Glomerular endothelial cell (primary cell): Measurements from ENCODE around the gene MYADML2. TPM values are rescaled to one million over a fixed set of nuclear protein-coding genes. Genes with fewer than 3 reads are reported as not detected.
"Not testable (repeated sequence)": the region's sequence is repeated elsewhere in the genome, so short reads cannot be mapped to it uniquely, and the experiment has no call there.

ENCODE experiments used
- DNase-seq: peaks from one replicate; pipeline ENCODE4 v3.0.0-alpha.2; 2011; ENCODE audit warnings: low read depth, low spot score; ENCODE audit errors: extremely low read depth
- total RNA-seq: library from RNA; depleted of rRNA; stranded (reverse); fragments of >200 nt; gene quantifications from 2 replicates; pipeline ENCODE4 v1.2.3, GENCODE V29; 2015

Gene MYADML2
- total RNA-seq, 1 donor from 2014 or later, result not detected

DNA sequence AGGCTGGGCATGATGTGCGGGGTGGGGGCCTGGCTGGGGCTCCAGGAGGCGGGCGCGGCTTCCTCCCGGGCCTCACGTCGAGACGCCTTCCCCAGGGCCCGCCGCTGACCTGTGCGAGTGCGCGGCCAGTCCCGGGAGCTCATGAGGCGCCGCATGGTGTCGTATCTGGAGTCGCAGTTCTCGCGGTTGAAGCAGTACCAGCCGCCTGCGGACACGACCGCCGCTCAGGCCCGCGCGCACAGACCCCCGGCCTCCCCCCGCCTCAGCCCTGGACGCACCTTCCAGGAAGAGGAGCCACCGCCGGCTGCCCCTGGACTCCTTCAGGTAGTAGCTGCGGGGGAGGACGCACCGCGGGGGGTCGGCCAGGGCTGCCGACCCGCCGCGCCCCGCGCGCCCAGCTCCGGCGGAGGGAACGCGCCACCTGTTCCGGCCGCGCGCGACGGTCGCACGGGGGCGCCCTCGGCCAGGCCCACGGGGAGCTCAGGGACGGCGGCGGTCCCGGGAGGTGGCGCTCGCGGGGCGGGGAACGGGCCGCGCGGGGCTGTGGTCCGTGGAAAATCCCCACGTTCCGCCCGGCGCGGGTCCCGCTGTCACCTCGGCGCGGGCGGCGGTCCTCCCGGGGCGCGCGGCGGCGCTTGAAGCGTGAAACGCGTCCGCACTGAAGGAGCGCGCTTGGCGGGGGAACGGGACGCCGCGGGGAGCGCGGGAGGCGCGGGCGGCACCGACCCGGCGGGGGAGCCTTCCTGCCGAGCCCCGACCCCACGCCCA lies 12.5 kb upstream of the MYADML2 start:
- no peak for DNase-seq

- DNase-seq, result no peak
Observed at GRCh38 chr17:81958633-81959342, 11.8 kb upstream of the MYADML2 start.

DNA sequence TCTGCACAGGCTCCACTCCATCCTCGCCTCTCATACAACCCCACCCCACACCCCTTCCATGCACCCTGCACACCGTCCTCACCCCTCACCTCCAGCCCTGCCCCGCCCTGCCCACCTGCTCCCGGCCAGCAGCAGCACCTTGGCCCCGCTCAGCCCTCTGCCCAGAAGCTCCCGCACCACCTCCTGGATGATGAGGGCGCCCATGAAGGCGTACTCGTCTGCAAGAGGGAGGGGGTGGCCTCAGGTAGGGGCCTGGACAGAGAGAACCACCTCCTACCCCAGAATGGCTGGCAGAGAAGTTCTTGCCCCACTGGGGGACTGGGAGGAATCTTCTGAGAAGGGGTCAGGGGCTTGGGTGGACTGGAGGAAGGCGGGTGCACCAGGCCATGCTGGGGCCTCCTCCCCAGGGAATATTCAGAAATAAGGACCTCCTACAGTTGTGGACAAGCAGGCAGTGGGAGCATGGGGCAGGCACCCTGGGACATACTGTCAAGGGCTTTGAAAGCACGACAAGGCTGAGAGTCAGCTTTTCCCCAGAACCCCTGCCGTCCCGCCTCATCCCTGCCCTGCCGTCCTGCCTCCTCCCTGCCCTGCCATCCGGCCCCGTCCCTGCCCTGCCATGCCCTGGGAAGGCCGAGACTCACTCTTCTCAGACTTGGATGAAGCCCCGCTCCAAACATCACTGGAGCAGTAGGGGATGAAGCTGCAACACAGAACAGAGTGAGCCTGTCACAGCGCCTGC lies 10.8 kb upstream of the MYADML2 start:
- no peak for DNase-seq

GRCh38 chr17:81956607-81957589 lies 9.9 kb upstream of the MYADML2 start:
- no peak for DNase-seq

DNA sequence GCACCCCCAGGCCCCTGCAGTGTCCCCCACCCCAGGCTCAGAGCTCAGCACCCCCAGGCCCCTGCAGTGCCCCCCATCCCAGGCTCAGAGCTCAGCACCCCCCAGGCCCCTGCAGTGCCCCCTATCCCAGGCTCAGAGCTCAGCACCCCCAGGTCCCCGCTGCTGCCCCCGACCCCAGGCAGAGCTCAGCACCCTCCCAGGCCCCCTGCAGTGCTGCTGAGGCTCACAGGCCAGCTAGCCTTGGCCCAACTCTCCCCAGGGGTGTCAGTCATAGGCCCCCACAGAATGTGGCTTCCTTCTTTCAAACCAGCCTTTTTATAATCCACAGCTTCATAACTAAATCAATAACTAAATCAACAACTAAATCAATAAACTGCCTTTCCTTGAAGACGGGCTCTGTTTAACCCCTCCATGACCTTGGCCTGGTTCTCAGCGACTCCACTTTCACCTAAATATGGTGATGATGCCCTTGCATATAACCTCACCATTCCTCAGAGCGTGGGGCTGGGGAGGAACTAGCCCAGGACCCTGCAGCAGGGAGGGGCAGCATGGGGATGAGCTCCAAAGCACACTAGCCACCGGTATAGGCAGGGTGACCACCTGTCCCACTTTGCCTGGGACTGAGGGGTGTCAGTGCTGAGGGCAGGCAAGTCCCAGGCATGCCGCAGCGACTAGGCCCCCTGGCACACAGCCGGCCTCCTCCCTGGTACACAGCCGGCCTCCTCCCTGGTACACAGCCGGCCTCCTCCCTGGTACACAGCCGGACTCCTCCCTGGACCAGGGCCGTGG lies 8.9 kb upstream of the MYADML2 start:
- no peak for DNase-seq

- no peak for DNase-seq
Observed at GRCh38 chr17:81955058-81955681, 8.1 kb upstream of the MYADML2 start.

DNA sequence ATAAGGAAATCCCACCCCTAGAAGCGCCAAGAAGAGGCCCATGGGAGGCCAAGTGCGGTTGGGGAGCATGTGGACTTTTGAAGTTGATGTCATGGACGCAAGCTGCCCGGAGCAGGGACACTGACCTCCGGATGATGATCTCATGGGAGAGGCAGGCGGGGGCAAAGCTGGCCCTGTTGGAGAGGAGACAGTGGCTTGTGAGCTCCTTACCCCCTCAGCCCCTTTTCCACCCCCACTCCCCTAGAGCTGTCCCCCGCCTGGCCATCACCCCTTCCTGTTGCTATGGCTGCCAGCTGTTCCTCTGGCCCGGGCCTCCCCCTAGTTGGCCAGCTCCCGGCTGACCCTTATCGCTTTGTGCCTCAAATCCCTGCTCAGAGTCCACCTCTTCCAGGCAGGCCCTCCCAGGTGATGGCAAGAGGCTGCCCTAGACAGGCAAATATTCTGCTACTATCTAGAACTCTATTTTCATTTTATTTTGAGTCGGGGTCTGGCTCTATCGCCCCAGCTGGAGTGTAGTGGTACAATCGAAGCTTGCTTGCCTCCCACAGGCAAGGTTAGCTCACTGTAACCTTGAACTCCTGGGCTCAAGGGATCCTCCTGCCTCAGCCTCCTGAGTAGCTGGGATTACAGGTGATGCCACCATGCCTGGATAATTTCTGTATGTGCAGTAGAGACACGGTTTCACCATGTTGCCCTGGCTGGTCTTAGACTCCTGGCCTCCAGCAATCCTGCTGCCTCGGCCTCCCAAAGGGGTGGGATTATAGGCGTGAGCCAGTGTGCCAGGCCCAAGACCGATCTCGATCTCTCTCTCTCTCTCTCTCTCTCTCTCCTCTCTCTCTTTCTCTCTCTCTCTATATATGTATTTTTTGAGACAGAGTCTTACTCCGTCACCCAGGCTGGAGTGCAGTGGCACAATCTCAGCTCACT lies 7.4 kb upstream of the MYADML2 start:
- no peak for DNase-seq

DNA sequence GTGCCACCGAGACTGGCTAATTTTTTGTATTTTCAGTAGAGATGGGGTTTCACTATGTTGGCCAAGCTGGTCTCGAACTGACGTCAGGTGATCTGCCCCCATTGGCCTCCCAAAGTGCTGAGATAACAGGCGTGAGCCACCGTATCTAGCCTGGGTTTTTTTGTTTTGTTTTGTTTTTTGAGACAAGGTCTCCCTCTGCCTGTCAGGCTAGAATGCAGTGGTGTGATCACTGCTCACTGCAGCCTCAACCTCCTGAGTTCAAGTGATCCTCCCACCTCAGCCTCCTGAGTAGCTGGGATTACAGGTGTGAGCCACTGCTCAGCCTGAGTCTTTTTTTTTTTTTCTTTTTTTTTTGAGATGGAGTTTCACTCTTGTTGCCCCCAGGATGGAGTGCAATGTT lies 6.4 kb upstream of the MYADML2 start:
- DNase-seq, result not testable (repeated sequence)

GRCh38 chr17:81952792-81953228 lies 5.8 kb upstream of the MYADML2 start:
- DNase-seq, result no peak

- DNase-seq, result no peak
Observed at GRCh38 chr17:81951785-81952684, 5.0 kb upstream of the MYADML2 start.

DNA sequence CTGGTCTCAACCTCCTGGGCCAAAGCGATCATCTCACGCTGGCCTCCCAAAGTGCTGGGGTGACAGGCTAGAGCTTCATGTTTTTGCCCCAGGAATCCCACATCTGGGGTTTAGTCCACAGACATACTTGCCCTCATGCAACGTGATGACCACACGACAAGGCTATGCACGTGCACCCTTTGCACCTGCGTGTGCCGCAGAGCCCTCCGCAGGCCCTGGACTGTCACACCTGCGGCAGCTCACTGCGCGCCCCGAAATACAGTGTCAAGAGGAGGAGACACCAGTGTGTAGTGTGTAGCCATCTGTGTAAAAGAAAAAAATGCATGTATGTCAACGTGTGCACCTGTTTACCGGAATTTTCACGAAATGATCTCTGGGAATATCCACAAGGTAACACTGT lies 3.5 kb upstream of the MYADML2 start:
- DNase-seq, result no peak

DNA sequence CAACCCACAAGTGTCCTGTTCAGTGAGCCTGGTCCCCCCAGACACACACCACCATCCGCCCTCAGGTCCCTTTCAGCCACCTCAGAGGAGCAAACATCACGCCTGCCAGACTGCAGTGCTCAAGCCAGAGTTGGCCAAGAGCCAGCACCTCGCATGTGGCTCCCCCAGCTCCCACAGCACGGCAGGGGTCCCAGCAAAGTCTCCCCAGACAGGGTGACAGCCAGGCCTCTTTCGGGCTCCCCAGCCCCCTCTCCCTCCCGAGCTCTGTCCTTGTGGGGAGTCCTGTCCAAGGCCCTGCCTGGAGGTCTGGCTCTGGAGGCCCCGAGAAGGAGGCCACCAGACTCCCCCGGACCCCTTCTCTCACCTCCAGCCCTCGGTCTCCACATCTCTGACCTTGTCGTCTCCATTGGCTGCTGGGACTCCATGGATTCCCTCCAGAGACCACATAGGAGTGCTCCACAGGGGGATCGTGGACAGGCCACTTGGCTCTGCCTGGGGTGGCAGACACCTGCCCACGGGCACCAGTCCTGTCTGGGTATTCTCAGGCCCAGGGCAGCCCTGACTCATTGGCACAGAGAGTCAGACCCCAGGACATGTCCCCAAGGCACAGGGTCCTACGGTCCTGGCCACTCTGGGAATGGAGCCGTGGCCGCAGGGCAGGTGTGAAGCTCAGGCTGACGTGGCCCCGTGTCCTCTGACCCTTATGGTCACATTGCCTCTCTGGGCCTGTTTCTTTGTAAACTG lies 1.8 kb upstream of the MYADML2 start:
- DNase-seq, result no peak

- no peak for DNase-seq
Observed at GRCh38 chr17:81944858-81945257, 2.2 kb downstream of the MYADML2 start.

GRCh38 chr17:81942167-81942553 lies 4.9 kb downstream of the MYADML2 start:
- no peak for DNase-seq

DNA sequence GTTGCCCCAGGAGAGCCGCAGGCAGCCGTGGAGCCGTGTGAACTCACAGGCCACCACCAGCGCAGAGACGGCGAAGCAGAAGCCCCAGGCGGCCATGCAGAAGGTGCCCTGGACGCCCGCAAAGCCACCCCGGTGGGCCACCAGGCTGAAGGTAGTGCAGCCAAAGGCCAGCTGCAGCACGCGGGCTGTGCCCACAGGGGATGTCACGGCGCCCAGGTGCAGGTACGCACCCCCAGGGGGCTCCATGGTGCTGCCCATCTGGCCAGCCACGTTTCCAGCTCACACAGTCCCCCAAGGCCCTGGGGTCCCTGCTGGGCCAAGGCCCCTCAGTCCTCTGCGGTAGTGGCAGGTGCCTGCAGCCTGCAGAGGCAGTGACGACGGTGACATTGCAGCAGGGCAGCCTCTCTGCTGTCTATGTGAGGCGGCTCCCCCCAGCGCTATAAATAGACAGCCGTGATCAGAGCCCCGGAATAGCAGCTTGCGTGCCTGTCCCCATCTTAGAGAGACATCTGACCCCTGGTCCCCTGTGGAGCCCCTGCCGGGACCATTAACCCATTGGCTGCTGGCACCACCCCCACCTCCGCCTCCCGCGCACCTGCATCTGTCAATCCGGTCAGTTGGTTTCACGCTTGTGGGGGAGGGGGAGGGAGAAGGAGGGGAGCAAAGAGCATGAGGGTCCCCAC lies 5.4 kb downstream of the MYADML2 start:
- no peak for DNase-seq
